OCI-LY1 (cell line): ENCODE results near the gene CD84.
A peak's percentile ranks its signal among the peaks of the same experiment; 100 is the strongest.
"Not testable (repeated sequence)": the region's sequence is repeated elsewhere in the genome, so short reads cannot be mapped to it uniquely, and the experiment has no call there.

Experiments used
- H2AFZ ChIP-seq: fragments of 200-600 bp; sonication (generic), shearing (Covaris generic); 2 replicates; pipeline ENCODE4 v1.6.0; 2014; ENCODE audit warnings: antibody characterized with exemption, mild to moderate bottlenecking, low read length
- H3F3A ChIP-seq: fragments of 200-600 bp; sonication (generic), shearing (Covaris generic); 2 replicates; pipeline ENCODE4 v1.6.0; 2014; ENCODE audit warnings: mild to moderate bottlenecking, antibody characterized with exemption, low read length, moderate library complexity; ENCODE audit not compliant: insufficient read depth
- H3K27ac ChIP-seq: fragments of 200-600 bp; sonication (generic); 2 replicates; pipeline ENCODE4 v1.5.1; 2014; ENCODE audit warnings: low read length, mixed run types, mild to moderate bottlenecking, low read depth; ENCODE audit not compliant: poor library complexity, severe bottlenecking
- H3K27me3 ChIP-seq: fragments of 200-600 bp; sonication (generic); 2 replicates; pipeline ENCODE4 v1.6.0; 2014; ENCODE audit warnings: antibody characterized with exemption, mild to moderate bottlenecking, low read length, moderate library complexity; ENCODE audit not compliant: insufficient read depth
- H3K36me3 ChIP-seq: fragments of 200-600 bp; sonication (generic); 2 replicates; pipeline ENCODE4 v1.6.1; 2014; ENCODE audit warnings: mild to moderate bottlenecking, antibody characterized with exemption, low read length, moderate library complexity, mixed read lengths; ENCODE audit not compliant: insufficient read depth
- H3K4me1 ChIP-seq: fragments of 200-600 bp; sonication (generic); 2 replicates; pipeline ENCODE4 v1.5.1; 2014; ENCODE audit warnings: mild to moderate bottlenecking, low read length, moderate library complexity; ENCODE audit not compliant: insufficient read depth, severe bottlenecking
- H3K4me2 ChIP-seq: fragments of 200-600 bp; sonication (generic), shearing (Covaris generic); 2 replicates; pipeline ENCODE4 v1.6.1; 2014; ENCODE audit warnings: low read length
- H3K4me3 ChIP-seq: fragments of 200-600 bp; sonication (generic); 2 replicates; pipeline ENCODE4 v1.5.1; 2014; ENCODE audit warnings: low read length, low read depth, mild to moderate bottlenecking, mixed read lengths; ENCODE audit not compliant: poor library complexity, severe bottlenecking
- H3K79me2 ChIP-seq: fragments of 200-600 bp; shearing (Covaris generic); 2 replicates; pipeline ENCODE4 v1.6.1; 2016; ENCODE audit warnings: mixed run types, low read length, mixed read lengths; ENCODE audit not compliant: insufficient read depth
- H3K9ac ChIP-seq: fragments of 200-600 bp; sonication (generic), shearing (Covaris generic); 2 replicates; pipeline ENCODE4 v1.6.1; 2014; ENCODE audit warnings: mild to moderate bottlenecking, low read length, mixed read lengths
- H3K9me2 ChIP-seq: fragments of 200-600 bp; sonication (generic), shearing (Covaris generic); 2 replicates; pipeline ENCODE4 v1.6.1; 2014; ENCODE audit warnings: low read depth, mild to moderate bottlenecking, low read length, mixed read lengths
- H3K9me3 ChIP-seq: fragments of 200-600 bp; shearing (Covaris generic); 2 replicates; pipeline ENCODE4 v1.6.1; 2014; ENCODE audit warnings: low read length, mixed read lengths
- H4K20me1 ChIP-seq: fragments of 200-600 bp; sonication (generic), shearing (Covaris generic); 2 replicates; pipeline ENCODE4 v1.6.0; 2016; ENCODE audit warnings: mild to moderate bottlenecking, low read length; ENCODE audit not compliant: insufficient read depth
- EZH2 ChIP-seq: fragments of 200-600 bp; sonication (generic), shearing (Covaris generic); IDR thresholded peaks from 2 replicates; pipeline ENCODE4 v1.8.0; 2017; ENCODE audit warnings: borderline replicate concordance, mixed run types, mild to moderate bottlenecking, antibody characterized with exemption, low read length, moderate library complexity, mixed read lengths
- TF ChIP-seq, protein P1 (sequence below): fragments of 200-600 bp; sonication (generic), shearing (Covaris generic); IDR thresholded peaks from 2 replicates; pipeline ENCODE4 v1.5.1; 2017; ENCODE audit warnings: mild to moderate bottlenecking, antibody characterized with exemption, low read length, moderate library complexity, mixed read lengths

The CD84 gene

DNA sequence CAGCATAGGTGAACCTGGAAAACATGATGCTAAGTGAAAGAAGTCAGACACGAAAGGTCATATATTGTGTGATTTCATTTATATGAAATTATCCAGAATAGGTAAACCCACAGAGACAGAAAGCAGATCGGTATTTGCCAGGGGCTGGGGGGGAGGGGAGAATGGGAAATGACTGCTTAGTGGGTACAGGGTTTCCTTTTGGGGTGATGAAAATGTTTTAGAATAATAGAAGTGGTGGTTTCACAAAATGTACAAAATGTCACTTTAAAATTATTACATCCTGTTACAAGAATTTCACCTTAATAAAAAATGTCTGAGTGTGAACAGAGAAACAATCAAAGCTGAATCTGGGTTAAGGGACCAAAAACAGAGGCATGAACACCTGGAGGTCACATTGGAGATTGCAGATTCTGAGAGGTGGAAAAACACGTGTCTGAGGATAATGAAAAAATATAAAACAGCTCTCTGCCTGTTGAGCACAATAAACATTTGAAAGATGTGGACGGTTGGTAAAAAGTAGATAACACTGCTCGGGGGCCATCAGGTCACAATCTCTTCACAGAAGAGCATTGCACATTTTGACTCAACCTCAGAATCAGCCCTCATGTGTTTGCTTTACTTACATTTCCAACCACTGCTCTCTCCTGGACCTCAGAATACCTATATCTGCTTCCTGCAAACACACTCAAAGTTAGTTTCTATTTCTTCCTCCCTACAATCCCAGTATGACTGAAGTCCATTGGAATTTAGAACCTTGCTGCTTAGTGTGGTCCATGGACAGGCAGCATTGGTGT is 59.5 kb downstream of the CD84 start:
- TF ChIP-seq, protein P1, sequence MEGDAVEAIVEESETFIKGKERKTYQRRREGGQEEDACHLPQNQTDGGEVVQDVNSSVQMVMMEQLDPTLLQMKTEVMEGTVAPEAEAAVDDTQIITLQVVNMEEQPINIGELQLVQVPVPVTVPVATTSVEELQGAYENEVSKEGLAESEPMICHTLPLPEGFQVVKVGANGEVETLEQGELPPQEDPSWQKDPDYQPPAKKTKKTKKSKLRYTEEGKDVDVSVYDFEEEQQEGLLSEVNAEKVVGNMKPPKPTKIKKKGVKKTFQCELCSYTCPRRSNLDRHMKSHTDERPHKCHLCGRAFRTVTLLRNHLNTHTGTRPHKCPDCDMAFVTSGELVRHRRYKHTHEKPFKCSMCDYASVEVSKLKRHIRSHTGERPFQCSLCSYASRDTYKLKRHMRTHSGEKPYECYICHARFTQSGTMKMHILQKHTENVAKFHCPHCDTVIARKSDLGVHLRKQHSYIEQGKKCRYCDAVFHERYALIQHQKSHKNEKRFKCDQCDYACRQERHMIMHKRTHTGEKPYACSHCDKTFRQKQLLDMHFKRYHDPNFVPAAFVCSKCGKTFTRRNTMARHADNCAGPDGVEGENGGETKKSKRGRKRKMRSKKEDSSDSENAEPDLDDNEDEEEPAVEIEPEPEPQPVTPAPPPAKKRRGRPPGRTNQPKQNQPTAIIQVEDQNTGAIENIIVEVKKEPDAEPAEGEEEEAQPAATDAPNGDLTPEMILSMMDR = peak; percentile 47
- TF ChIP-seq EZH2 = no peak
- Histone ChIP-seq H3K27me3 (no peaks in the 10 kb centered on the region), H3K4me2 (peak overlapping the region; percentile 88), H3K4me3 (peak overlapping the region; percentile 86), H3K27ac (peak overlapping the region; percentile 97), H2AFZ (no peak overlapping the region), H3K79me2 (peaks cover 74% of the 10 kb centered on the region), H3K36me3 (peaks cover 26% of the 10 kb centered on the region), H3K4me1 (peaks cover 42% of the 10 kb centered on the region), H3K9ac (peak overlapping the region; percentile 92), H3K9me3 (no peaks in the 10 kb centered on the region; the same call in none of the 2 replicates), H3K9me2 (no peaks in the 10 kb centered on the region), H4K20me1 (no peaks in the 10 kb centered on the region), H3F3A (no peaks in the 10 kb centered on the region)

DNA sequence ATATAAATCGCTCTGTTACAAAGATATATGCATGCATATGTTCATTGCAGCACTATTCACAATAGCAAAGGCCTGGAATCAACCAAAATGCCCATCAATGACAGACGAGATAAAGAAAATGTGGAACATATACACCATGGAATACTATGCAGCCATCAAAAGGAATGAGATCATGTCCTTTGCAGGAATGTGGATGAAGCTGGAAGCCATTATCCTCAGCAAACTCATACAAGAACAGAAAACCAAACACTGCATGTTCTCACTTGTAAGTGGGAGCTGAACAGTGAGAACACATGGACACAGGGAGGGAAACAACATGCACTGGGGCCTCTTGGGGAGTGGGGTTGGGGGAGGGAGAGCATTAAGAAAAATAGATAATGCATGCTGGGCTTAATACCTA is 61.8 kb downstream of the CD84 start:
- not testable (repeated sequence) for H3K9ac ChIP-seq, H3F3A ChIP-seq, H3K27me3 ChIP-seq, H3K4me3 ChIP-seq, H2AFZ ChIP-seq, H3K27ac ChIP-seq, H4K20me1 ChIP-seq, H3K9me2 ChIP-seq, H3K4me2 ChIP-seq, H3K9me3 ChIP-seq
- H3K79me2 ChIP-seq = peaks cover 95% of the 10 kb centered on the region
- peaks cover 37% of the 10 kb centered on the region for H3K4me1 ChIP-seq
- H3K36me3 ChIP-seq = peaks cover 49% of the 10 kb centered on the region

- H3K4me3 ChIP-seq = not testable (repeated sequence)
- peaks cover 23% of the 10 kb centered on the region for H3K9me3 ChIP-seq
- peaks cover 65% of the 10 kb centered on the region for H3K36me3 ChIP-seq
These were observed 63.4 kb downstream of the CD84 start for GRCh38 chr1:160515908-160516307.

DNA sequence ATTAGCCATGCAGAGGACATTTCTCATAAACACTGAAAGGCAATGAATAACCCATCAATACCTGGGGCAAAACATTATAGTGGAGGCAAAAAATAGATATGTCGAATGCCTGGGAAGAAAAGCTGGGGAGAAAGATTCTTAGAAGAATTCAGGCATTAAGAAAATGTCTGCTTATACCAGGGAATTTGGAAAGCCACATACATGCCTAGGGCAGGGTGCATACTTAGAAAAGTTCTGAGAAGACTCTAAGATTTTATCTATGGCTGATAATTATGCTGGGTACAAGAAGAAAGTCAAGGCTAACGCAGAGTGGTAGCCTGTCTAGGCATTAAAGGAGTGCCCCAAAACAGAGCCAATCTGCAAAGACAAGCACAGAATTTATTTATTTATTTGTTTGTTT is 74.6 kb downstream of the CD84 start:
- H4K20me1 ChIP-seq = no peaks in the 10 kb centered on the region
- no peaks in the 10 kb centered on the region for H3K27me3 ChIP-seq
- no peaks in the 10 kb centered on the region for H3F3A ChIP-seq
- H3K4me1 ChIP-seq = no peaks in the 10 kb centered on the region
- H3K36me3 ChIP-seq = peaks cover 71% of the 10 kb centered on the region
- H2AFZ ChIP-seq = no peak overlapping the region
- no peak overlapping the region for H3K9ac ChIP-seq
- no peak overlapping the region for H3K27ac ChIP-seq
- no peak for TF ChIP-seq EZH2
- TF ChIP-seq, protein P1 = no peak
- no peak overlapping the region for H3K4me3 ChIP-seq
- H3K9me2 ChIP-seq = no peaks in the 10 kb centered on the region
- H3K4me2 ChIP-seq = no peak overlapping the region
- H3K79me2 ChIP-seq = peaks cover 38% of the 10 kb centered on the region
- H3K9me3 ChIP-seq = peaks cover 24% of the 10 kb centered on the region

More at GRCh38 chr1:160515908-160516307, 63.4 kb downstream of the CD84 start:
- not testable (repeated sequence) for H3K27ac ChIP-seq, H3K27me3 ChIP-seq, H3K9ac ChIP-seq, H3F3A ChIP-seq, H2AFZ ChIP-seq, H4K20me1 ChIP-seq, H3K9me2 ChIP-seq, H3K4me2 ChIP-seq
- H3K4me1 ChIP-seq = peaks cover 21% of the 10 kb centered on the region
- peaks cover 96% of the 10 kb centered on the region for H3K79me2 ChIP-seq
